Colonic mucosa (tissue), 4 donors: ENCODE measurements around the gene PSMD12. TPM values are rescaled to one million over a fixed set of nuclear protein-coding genes. Genes with fewer than 3 reads are reported as not detected.

Experiments
- DNase-seq: peaks from one replicate; pipeline ENCODE4 v3.0.0-alpha.2; 2020
- H3K27ac ChIP-seq: fragments of 200-600 bp; one replicate; pipeline ENCODE4 v1.8.0; 2021
- H3K27me3 ChIP-seq: fragments of 200-600 bp; one replicate; pipeline ENCODE4 v1.8.0; 2021
- H3K36me3 ChIP-seq: fragments of 200-600 bp; one replicate; pipeline ENCODE4 v1.8.0; 2021
- H3K4me1 ChIP-seq: fragments of 200-600 bp; one replicate; pipeline ENCODE4 v1.8.0; 2021; ENCODE audit warnings: mild to moderate bottlenecking
- H3K4me3 ChIP-seq: fragments of 200-600 bp; one replicate; pipeline ENCODE4 v1.8.0; 2021
- H3K9ac ChIP-seq, 2 donors: one replicate each; pipeline ENCODE4 v1.7.0; 2013; ENCODE audit warnings: control low read depth in 2 of 2, low read depth in 2 of 2, low read length in 2 of 2
- H3K9me3 ChIP-seq: fragments of 200-600 bp; one replicate; pipeline ENCODE4 v1.8.0; 2021
- CTCF ChIP-seq: fragments of 200-600 bp; IDR thresholded peaks from one replicate; pipeline ENCODE4 v1.8.0; 2022; ENCODE audit warnings: antibody characterized with exemption, mild to moderate bottlenecking
- intact Hi-C: fragments of 100-400 bp; cut with DNase I; formaldehyde crosslinking; loops from one replicate; pipeline ENCODE4 v1.14.1; 2022
- total RNA-seq, 2 donors: library from RNA; stranded (reverse); fragmentation: NEBNext Ultra II Directional in 1 of 2; extraction: Animal tissue kit (Norgen Biotek cat#: 25700) in 1 of 2; gene quantifications; one replicate each; pipeline ENCODE4 v1.2.1, GENCODE V29; 2021
- donor health status: healthy.
- donor health status: DM: no; HTN: no; CAD: no.
- donor health status: DM: no; HTN: no; CAD: no.

Gene PSMD12
- total RNA-seq, 2 donors from 2014 or later: 39.4 to 51.1 TPM

GRCh38 chr17:67401598-67402504 lies 35.5 kb upstream of the PSMD12 start:
- intact Hi-C loops: no loop called here
- Histone ChIP-seq H3K4me3 (no peak overlapping the region), H3K27me3 (no peaks in the 10 kb centered on the region), H3K4me1 (peaks cover 8% of the 10 kb centered on the region), H3K36me3 (no peaks in the 10 kb centered on the region), H3K27ac (no peak overlapping the region), H3K9me3 (no peaks in the 10 kb centered on the region), H3K9ac (no peak overlapping the region)
- no peak for TF ChIP-seq CTCF
- no peak for DNase-seq

- no peak for TF ChIP-seq CTCF
- no peak for DNase-seq
- no peak overlapping the region for H3K9ac ChIP-seq
- H3K36me3 ChIP-seq: no peaks in the 10 kb centered on the region
- no peak overlapping the region for H3K27ac ChIP-seq
- no peak overlapping the region for H3K4me3 ChIP-seq
- peaks cover 8% of the 10 kb centered on the region for H3K4me1 ChIP-seq
- H3K27me3 ChIP-seq: no peaks in the 10 kb centered on the region
- no peaks in the 10 kb centered on the region for H3K9me3 ChIP-seq
- intact Hi-C loops: no loop called here
Observed at GRCh38 chr17:67401106-67401505, 34.7 kb upstream of the PSMD12 start.

- no peak for TF ChIP-seq CTCF
- no peaks in the 10 kb centered on the region for H3K27me3 ChIP-seq
- H3K9me3 ChIP-seq: no peaks in the 10 kb centered on the region
- intact Hi-C loops: no loop called here
- H3K27ac ChIP-seq: no peak overlapping the region
- no peak for DNase-seq
- H3K4me1 ChIP-seq: peaks cover 8% of the 10 kb centered on the region
- H3K9ac ChIP-seq: no peak overlapping the region
- H3K4me3 ChIP-seq: no peak overlapping the region
- H3K36me3 ChIP-seq: no peaks in the 10 kb centered on the region
Observed at GRCh38 chr17:67400193-67400592, 33.8 kb upstream of the PSMD12 start.

- peaks cover 8% of the 10 kb centered on the region for H3K4me1 ChIP-seq
Observed at GRCh38 chr17:67399676-67400075, 33.3 kb upstream of the PSMD12 start.

GRCh38 chr17:67393809-67394397 lies 27.5 kb upstream of the PSMD12 start:
- no peak overlapping the region for H3K4me3 ChIP-seq
- H3K27ac ChIP-seq: no peak overlapping the region
- no peaks in the 10 kb centered on the region for H3K4me1 ChIP-seq
- H3K9me3 ChIP-seq: no peaks in the 10 kb centered on the region
- intact Hi-C loops: no loop called here
- H3K36me3 ChIP-seq: no peaks in the 10 kb centered on the region
- DNase-seq: no peak
- H3K27me3 ChIP-seq: no peaks in the 10 kb centered on the region
- TF ChIP-seq CTCF: no peak
- H3K9ac ChIP-seq: no peak overlapping the region

More at GRCh38 chr17:67399676-67400075, 33.3 kb upstream of the PSMD12 start:
- no peaks in the 10 kb centered on the region for H3K36me3 ChIP-seq
- H3K9me3 ChIP-seq: no peaks in the 10 kb centered on the region
- H3K4me3 ChIP-seq: no peak overlapping the region
- no peak for TF ChIP-seq CTCF
- H3K27ac ChIP-seq: no peak overlapping the region
- DNase-seq: no peak
- H3K9ac ChIP-seq: no peak overlapping the region
- no peaks in the 10 kb centered on the region for H3K27me3 ChIP-seq
- intact Hi-C loops: no loop called here
